GM12891 (cell line): Measurements from ENCODE around the gene MTG2.

Experiments used
- POLR2A ChIP-seq: IDR thresholded peaks from 2 replicates; pipeline ENCODE4 v1.6.1; 2011; ENCODE audit warnings: low read depth, low read length, control low read depth
- POLR2AphosphoS5 ChIP-seq: IDR thresholded peaks from 2 replicates; pipeline ENCODE4 v1.6.1; 2011; ENCODE audit warnings: low read depth, low read length, control low read depth
- POU2F2 ChIP-seq: IDR thresholded peaks from 2 replicates; pipeline ENCODE4 v1.6.1; 2011; ENCODE audit warnings: low read depth, mild to moderate bottlenecking, control low read depth, low read length, moderate library complexity
- TAF1 ChIP-seq: IDR thresholded peaks from 2 replicates; pipeline ENCODE4 v1.6.1; 2011; ENCODE audit warnings: low read depth, low read length, control low read depth

DNA sequence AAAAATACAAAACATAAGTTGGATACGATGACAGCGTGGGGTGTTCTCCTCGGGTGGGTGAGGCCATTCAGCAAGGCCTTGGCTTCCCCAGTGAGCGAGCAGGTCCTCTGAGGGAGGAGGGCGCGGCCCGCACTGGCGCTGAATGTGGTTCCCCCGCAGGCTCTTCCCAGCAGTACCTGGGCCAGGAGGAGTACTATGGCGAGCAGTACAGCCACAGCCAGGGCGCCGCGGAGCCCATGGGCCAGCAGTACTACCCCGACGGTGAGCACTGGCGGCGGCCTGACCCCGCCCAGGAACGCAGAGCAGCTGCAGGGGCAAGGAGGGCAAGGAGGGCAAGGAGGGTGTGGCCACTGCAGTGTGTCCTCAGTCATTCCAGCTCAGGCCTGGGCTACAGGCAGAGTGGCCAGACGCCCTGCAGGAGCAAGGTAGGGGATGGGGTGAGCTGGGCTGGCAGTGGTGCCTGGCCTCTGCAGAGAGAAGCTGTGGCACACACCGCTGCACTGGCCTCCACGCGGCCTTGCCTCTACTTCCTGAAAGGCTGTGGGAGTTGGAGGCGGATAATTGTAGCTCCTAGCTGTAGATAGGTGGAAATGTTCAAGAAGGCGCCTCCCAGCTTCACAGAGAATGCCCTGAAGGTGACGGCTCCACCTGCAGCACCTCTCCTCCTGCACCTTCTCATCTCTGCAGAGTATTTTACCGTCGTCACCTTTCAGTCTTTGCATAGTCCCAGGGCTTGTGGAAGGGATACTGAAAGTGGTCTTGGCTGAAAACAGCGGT, 18.7 kb upstream of the MTG2 start:
- TF ChIP-seq POLR2A (no peak), TAF1 (no peak), POLR2AphosphoS5 (no peak), POU2F2 (no peak)
